HAP-1 (cell line): ENCODE results near the gene FDXACB1.
A peak's percentile ranks its signal among the peaks of the same experiment; 100 is the strongest.
"Not testable (repeated sequence)": the region's sequence is repeated elsewhere in the genome, so short reads cannot be mapped to it uniquely, and the experiment has no call there.

Source experiments
- DNase-seq, 2 experiments: peaks; one replicate each; pipeline ENCODE4 v3.0.0-alpha.2; 2016 to 2020; ENCODE audit warnings: low spot score in 2 of 2
- H3K27me3 ChIP-seq: fragments of 250-450 bp; sonication (Bioruptor Pico); 2 replicates; pipeline ENCODE4 v1.5.1; 2020; ENCODE audit warnings: low read depth, mild to moderate bottlenecking, moderate library complexity
- H3K36me3 ChIP-seq: fragments of 250-450 bp; sonication (Bioruptor Pico); replicated peaks from 2 replicates; pipeline ENCODE4 v1.5.1; 2020; ENCODE audit warnings: mild to moderate bottlenecking
- H3K4me1 ChIP-seq: fragments of 250-450 bp; sonication (Bioruptor Pico); 2 replicates; pipeline ENCODE4 v1.5.1; 2020; ENCODE audit warnings: mild to moderate bottlenecking
- H3K4me3 ChIP-seq: fragments of 250-450 bp; sonication (Bioruptor Pico); 2 replicates; pipeline ENCODE4 v1.5.1; 2020; ENCODE audit warnings: mild to moderate bottlenecking, moderate library complexity
- H3K9me3 ChIP-seq: fragments of 250-450 bp; sonication (Bioruptor Pico); 2 replicates; pipeline ENCODE4 v1.5.1; 2020; ENCODE audit warnings: mild to moderate bottlenecking, moderate library complexity
- in situ Hi-C: fragments of 300-500 bp; cut with MboI; formaldehyde crosslinking; loops from 3 replicates; pipeline ENCODE4 v1.14.3; 2020; ENCODE audit warnings: low sequenced_read_pairs, inconsistent platforms, mixed read lengths

The FDXACB1 gene

DNA sequence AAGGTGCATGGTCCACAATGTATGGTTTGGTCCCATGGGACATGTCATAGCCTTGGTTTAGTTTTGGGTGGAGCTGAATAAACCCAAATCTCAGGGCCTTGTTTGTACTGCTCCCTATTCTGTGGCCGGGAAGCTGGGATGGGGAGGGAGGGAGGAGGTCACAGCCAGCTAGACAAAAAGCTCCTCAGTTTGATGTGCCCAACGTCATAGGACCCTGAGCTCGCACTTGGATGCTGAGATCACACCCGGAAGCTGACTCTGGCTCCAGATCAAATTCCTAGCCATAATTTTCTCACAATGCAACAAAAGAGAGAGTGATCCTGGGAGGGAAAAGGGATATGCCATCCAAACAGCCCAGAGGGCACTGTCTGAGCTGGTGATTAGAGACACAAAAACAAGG is 35.0 kb upstream of the FDXACB1 start:
- Histone ChIP-seq H3K4me3 (no peak overlapping the region), H3K36me3 (no peaks in the 10 kb centered on the region), H3K27me3 (no peaks in the 10 kb centered on the region), H3K4me1 (peaks cover 8% of the 10 kb centered on the region), H3K9me3 (no peaks in the 10 kb centered on the region)
- DNase-seq = peak in 1 of 2 experiments; percentile 23
- in situ Hi-C loops = no loop called here

DNA sequence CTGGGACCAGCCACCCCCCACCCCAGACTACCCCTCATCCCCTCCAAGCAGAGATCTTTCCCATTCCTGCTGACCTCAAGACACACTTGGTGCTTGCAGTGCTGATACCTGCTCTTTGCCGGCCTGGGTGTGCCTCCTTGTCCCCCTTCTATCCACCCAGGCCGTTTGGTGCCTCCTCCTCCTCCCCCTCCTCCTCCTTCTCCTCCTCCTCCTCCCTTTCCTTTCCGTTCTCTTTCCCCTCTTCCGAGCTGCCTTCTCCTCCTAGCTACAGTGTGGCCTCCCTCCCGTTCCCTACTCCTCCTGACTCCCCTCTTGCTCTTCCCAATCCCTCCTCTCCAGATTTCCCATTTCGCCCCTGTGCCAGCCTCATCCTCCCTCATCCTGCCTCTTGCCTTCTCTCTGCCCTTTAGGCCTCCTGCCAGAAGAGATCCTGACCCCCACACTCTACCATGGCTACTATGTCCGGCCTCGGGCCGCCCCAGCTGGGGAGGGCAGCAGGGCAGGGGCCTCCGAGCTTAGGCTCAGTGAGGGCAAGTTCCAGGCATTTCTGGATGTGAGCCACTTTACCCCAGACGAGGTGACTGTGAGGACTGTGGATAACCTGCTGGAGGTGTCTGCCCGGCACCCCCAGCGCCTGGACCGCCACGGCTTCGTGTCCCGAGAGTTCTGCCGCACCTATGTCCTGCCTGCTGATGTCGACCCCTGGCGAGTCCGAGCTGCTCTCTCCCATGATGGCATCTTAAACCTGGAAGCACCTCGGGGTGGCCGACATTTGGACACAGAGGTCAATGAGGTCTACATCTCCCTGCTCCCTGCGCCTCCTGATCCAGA is 34.3 kb upstream of the FDXACB1 start:
- in situ Hi-C loops = no loop called here
- H3K4me3 ChIP-seq = no peak overlapping the region
- H3K9me3 ChIP-seq = no peaks in the 10 kb centered on the region
- peaks cover 8% of the 10 kb centered on the region for H3K4me1 ChIP-seq
- H3K27me3 ChIP-seq = no peaks in the 10 kb centered on the region
- no peaks in the 10 kb centered on the region for H3K36me3 ChIP-seq
- no peak for DNase-seq

DNA sequence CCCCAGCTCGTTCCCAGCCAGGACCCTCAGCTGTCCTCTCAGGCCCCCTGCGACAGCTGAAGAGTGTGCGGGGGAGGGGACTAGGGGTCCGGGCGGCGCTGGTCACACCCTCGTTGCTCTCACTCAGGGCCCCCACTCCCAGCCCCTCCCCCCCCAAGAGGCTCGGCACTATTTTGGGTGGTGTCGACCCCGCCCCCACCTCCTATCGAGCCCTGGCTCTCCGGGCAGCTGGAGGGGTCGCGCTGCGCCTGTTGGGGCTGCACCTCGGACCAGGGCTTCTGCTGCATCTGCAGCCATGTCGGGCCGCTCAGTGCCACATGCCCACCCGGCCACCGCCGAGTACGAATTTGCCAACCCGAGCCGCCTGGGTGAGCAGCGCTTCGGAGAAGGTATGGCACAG is 33.6 kb upstream of the FDXACB1 start, which contains the start of gene HSPB2:
HSPB2 (plus strand) TSS at position 200 of the 400 bp plus-strand sequence; CDS start at position 296, 96 bp downstream.
- H3K4me1 ChIP-seq = peaks cover 8% of the 10 kb centered on the region
- H3K36me3 ChIP-seq = no peaks in the 10 kb centered on the region
- DNase-seq = no peak
- H3K9me3 ChIP-seq = no peaks in the 10 kb centered on the region
- no peaks in the 10 kb centered on the region for H3K27me3 ChIP-seq
- no peak within 1 kb of the TSS for H3K4me3 ChIP-seq
- in situ Hi-C loops = no loop called here

DNA sequence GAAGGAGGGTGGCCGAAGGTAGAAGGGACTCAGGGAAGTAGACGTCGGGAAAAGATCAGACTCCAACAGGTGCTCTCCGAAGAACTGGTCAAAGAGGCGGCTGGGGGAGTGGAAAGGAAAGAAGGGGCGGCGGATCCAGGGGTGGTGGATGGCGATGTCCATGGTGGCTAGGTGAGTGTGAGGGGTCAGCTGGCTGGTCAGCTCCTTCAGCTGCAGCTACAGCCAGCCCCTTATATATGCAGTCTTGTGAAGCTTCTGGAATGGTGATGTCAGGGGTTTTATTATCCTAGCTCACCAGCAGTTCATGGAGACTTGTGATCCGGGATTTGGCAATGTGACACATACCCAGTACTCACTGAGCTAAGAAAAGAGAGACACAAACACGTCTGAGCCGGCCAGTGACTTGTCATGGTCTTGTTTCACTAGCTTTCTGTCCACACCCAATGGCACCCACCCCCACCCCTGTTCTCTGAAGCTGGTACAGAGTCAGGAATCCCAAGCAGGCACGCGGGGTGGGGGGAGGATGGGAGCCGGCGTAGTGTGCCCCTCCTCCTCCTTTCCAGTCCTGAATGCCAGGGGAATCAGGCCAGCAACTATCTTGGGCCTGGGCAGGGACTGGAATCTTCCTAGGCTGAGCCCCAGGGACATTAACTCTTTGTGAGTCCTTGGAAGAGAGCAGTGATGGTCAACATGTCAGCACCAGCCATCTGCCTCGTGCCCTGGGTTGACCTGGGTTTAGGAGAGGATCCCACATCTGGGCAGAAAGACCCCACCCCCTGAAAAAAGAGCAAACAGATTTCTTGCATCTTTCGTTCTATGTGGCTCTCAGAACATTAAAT is 32.8 kb upstream of the FDXACB1 start, which contains the start of gene CRYAB:
CRYAB (minus strand) TSS at position 208 of the 839 bp plus-strand sequence; CDS start at position 162, 46 bp downstream.
- Histone ChIP-seq H3K36me3 (no peaks in the 10 kb centered on the region), H3K4me1 (peaks cover 8% of the 10 kb centered on the region), H3K9me3 (no peaks in the 10 kb centered on the region), H3K4me3 (no peak within 1 kb of the TSS), H3K27me3 (no peaks in the 10 kb centered on the region)
- in situ Hi-C loops = no loop called here
- DNase-seq = no peak

DNA sequence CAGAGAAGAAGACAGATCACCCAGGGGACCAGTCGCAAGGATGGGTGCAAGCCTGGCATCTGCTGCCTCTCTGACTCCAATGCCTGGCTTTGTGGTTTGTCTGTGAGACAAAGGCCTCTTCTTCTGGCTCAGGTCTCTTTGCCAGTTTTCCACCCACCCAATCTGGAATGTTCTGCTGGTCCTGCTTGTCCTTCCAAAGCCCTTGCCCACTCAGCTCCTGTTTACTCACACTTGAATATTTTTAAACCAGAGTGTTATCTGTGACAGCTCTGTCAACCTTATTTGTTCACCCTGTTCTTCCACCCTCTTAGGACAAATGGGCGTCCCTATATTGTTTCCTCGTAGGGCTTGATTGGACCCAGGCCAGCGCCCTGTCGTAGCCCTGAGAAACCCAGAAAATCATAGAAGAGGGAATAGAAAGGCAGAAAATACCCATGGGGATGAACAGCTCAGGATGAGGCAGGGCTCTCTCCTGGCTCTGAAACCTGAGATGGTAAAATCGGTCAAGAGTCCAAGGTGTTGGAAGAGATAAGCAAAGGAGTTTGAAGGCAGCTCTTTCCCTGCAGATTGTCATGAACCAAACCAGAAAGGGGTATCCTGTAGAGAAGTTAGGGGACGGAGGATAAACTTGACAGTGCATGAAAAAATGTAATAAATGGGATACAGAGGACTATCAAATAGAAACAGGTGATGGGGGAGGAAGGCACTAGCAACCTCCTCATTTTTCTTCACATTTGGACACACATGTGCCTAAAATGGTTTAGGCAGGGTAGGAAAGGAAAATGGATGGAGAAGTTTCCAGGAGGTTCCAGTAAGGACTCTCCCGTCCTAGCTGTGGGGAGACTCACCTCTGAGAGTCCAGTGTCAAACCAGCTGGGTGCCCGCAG is 32.0 kb upstream of the FDXACB1 start:
- in situ Hi-C loops = no loop called here
- Histone ChIP-seq H3K9me3 (no peaks in the 10 kb centered on the region), H3K27me3 (no peaks in the 10 kb centered on the region), H3K4me3 (no peak overlapping the region), H3K4me1 (peaks cover 8% of the 10 kb centered on the region), H3K36me3 (no peaks in the 10 kb centered on the region)
- DNase-seq = no peak

DNA sequence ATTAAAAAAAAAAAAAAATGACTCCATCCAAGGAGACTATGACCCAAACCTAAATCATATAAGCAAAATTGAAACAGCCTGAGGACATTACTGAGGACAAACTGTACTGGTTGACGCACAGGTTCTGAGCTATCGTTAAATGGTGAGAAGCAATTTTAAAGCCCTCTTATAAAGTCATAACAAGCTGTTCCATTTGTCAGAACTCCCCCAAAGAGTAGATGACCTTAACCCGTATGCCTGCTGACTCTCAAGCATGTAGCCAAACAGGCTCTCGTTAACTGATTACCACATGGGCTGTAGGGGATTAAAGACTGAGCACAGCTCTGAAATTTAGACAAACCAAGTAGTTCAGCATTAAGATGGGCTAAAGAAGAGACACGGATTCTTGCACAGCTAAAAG is 30.4 kb upstream of the FDXACB1 start:
- in situ Hi-C loops = no loop called here
- no peaks in the 10 kb centered on the region for H3K36me3 ChIP-seq
- H3K9me3 ChIP-seq = no peaks in the 10 kb centered on the region
- H3K4me3 ChIP-seq = no peak overlapping the region
- H3K4me1 ChIP-seq = peaks cover 6% of the 10 kb centered on the region
- H3K27me3 ChIP-seq = no peaks in the 10 kb centered on the region
- no peak for DNase-seq

DNA sequence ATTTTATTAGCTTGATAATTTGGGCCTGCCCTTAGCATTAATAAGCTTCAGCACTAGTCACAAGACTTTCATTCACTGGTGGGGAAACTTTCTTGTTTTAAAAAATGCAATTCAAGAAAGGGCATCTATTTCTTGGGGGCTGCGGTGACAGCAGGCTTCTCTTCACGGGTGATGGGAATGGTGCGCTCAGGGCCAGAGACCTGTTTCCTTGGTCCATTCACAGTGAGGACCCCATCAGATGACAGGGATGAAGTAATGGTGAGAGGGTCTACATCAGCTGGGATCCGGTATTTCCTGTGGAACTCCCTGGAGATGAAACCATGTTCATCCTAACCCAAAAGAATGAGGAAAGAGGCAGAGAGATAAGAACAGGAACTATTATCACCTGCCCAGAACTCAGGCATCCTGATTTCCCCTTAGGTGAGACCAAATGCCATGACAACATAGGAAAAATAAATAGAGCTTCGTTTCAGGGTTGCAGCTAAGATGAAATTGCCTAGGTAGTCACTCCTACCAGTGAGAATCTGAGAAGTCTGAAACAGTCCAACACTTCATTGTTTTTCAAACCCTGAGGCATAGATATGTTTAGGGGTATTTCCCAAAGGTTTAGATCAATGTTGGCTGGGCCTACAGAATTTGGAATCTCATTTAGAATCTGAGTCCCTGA is 29.8 kb upstream of the FDXACB1 start:
- Histone ChIP-seq H3K9me3 (no peaks in the 10 kb centered on the region), H3K4me1 (peaks cover under 1% of the 10 kb centered on the region; the same call in 1 of the 2 replicates), H3K27me3 (no peaks in the 10 kb centered on the region; the same call in 1 of the 2 replicates), H3K36me3 (no peaks in the 10 kb centered on the region), H3K4me3 (no peak overlapping the region)
- no peak for DNase-seq
- in situ Hi-C loops = no loop called here

DNA sequence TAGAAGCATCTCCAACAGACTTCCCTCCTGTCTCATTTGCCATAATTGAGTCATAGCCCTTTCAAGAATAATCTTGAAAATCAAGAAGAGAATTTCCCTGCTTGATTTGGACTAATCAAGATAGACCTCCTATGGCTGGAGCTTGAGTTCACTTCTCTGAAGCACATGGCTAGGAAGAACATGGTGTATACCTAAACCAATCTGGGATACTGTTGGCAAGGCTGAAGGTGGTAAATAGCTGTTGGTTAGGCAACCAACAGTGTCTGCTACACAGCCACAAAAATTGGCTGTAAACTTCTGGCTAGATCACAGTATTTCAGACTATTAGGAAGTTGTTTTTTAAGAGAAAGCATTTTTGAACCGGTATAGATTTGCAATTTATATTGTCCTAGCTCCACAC is 27.7 kb upstream of the FDXACB1 start:
- Histone ChIP-seq H3K4me3 (no peak overlapping the region), H3K36me3 (no peaks in the 10 kb centered on the region), H3K4me1 (no peaks in the 10 kb centered on the region), H3K27me3 (no peaks in the 10 kb centered on the region; the same call in 1 of the 2 replicates), H3K9me3 (no peaks in the 10 kb centered on the region)
- no peak for DNase-seq
- in situ Hi-C loops = no loop called here

DNA sequence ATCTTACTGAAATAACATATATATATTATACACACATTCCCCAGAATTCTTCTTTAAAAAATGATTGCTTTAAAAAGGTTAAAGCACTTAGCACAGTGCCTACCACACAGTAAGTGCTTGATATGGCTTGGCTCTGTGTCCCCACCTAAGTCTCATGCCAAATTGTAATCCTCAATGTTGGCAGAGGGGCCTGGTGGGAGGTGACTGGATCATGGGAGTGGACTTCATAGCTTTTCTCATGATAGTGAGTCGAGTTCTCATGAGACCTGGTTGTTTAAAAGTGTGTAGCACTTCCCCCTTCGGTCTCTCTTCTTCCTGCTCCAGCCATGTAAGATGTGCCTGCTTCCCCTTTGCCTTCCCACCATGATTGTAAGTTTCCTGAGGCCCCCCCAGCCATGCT is 26.4 kb upstream of the FDXACB1 start:
- in situ Hi-C loops = no loop called here
- no peak for DNase-seq

DNA sequence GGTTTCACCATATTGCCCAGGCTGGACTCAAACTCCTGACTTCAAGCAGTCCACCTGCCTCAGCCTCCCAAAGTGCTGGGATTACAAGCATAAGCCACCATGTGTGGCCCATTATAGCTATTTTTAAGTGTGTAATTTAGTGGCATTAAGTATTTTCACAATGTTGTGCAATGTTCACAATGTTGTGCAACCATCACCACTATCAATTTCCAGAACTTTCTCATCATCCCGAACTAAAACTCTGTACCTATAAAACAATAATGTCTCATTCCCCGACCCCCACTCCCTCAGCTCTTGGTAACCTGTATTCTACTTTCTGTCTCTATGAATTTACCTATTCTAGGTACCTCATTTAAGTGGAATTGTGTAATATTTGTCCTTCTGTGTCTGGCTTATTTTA is 7.9 kb upstream of the FDXACB1 start:
- H3K36me3 ChIP-seq = no peaks in the 10 kb centered on the region
- in situ Hi-C loops = no loop called here
- no peak for DNase-seq
- H3K4me1 ChIP-seq = no peaks in the 10 kb centered on the region
- H3K4me3 ChIP-seq = no peak overlapping the region
- no peaks in the 10 kb centered on the region for H3K9me3 ChIP-seq
- no peaks in the 10 kb centered on the region for H3K27me3 ChIP-seq

More for the DNA sequence above, 26.4 kb upstream of the FDXACB1 start:
- no peaks in the 10 kb centered on the region; the same call in 1 of the 2 replicates for H3K27me3 ChIP-seq
- H3K9me3 ChIP-seq = no peaks in the 10 kb centered on the region
- H3K4me3 ChIP-seq = no peak overlapping the region
- H3K36me3 ChIP-seq = no peaks in the 10 kb centered on the region
- H3K4me1 ChIP-seq = no peaks in the 10 kb centered on the region

DNA sequence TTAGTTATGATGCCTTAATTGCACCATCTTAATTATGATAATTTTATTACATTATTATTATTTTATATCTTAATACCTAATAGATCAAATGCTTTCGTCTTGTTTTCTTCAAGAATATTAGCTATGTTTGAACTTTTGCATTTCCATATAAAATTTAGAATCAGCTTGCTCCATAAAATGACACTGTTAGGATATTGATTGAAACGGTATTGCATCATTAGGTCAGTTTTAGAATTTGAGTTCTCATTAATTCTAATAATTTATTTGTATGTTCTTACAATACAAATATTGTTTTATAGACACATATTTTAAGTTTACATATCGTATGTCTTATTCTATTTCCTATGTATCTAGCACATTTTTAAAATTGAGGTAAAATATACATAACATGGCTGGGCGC is 7.1 kb upstream of the FDXACB1 start:
- H3K4me1 ChIP-seq = no peaks in the 10 kb centered on the region
- H3K36me3 ChIP-seq = no peaks in the 10 kb centered on the region
- H3K27me3 ChIP-seq = no peaks in the 10 kb centered on the region
- H3K9me3 ChIP-seq = no peaks in the 10 kb centered on the region
- H3K4me3 ChIP-seq = no peak overlapping the region
- in situ Hi-C loops = no loop called here
- DNase-seq = no peak

DNA sequence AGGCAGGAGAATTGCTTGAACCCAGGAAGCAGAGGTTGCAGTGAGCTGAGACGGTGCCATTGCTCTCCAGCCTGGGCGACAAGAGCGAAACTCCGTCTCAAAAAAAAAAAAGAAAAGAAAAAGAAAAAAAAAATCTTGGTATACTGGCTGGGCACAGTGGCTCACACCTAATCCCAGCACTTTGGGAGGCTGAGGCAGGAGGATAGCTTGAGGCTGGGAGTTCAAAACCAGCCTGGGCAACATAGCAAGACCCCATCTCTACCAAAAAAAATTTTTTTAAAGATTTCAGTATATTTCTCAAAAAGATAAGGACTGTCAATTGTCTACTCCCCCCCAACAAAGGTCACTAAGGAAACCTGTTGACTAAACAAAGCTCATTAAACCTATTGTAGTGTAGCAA is 6.1 kb upstream of the FDXACB1 start:
- DNase-seq, H3K4me3 ChIP-seq, H3K9me3 ChIP-seq, H3K36me3 ChIP-seq, H3K27me3 ChIP-seq, in situ Hi-C loops, H3K4me1 ChIP-seq: not testable (repeated sequence)

DNA sequence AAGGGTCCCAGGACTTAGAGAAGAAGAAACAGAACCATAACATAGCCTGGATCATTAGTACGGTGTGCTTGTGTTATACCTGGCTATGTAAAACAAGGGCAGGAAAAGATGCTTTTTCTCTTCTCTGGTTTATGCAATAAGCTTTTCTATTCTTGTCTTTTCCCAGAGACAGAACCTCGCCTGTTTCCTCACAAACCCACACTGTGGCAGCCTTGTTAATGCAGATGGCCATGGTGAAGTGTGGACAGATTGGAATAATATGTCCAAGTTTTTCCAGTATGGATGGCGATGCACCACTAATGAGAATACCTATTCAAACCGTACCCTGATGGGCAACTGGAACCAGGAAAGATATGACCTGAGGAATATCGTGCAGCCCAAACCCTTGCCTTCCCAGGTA is 3.2 kb upstream of the FDXACB1 start:
- DNase-seq = no peak
- no peaks in the 10 kb centered on the region for H3K9me3 ChIP-seq
- peaks cover 10% of the 10 kb centered on the region for H3K4me1 ChIP-seq
- H3K27me3 ChIP-seq = no peaks in the 10 kb centered on the region
- in situ Hi-C loops = no loop called here
- no peak overlapping the region for H3K4me3 ChIP-seq
- no peaks in the 10 kb centered on the region for H3K36me3 ChIP-seq
